ENCODE results near the gene APOA4. TPM values are rescaled to one million over a fixed set of nuclear protein-coding genes. Genes with fewer than 3 reads are reported as not detected.

The APOA4 gene
- polyA plus RNA-seq, 1 of the 3 experiments (the other 2 are of a cell fraction), result not detected

GRCh38 chr11:116825434-116825833 lies 2.3 kb upstream of the APOA4 start:
- H4K20me1 ChIP-seq (ENCODE audit: insufficient read depth), result no peaks in the 10 kb centered on the region
- no peak overlapping the region for H2AFZ ChIP-seq (ENCODE audit: low read depth)
- 78% methylated on average over 5 of the region's 5 CpGs for WGBS (ENCODE audit: low lambda C conversion rate)
- no peaks in the 10 kb centered on the region for H3K79me2 ChIP-seq (ENCODE audit: insufficient read depth)
- CTCF ChIA-PET, result no interaction called here
- H3K27me3 ChIP-seq (ENCODE audit: insufficient read depth), result no peaks in the 10 kb centered on the region
- no peaks in the 10 kb centered on the region for H3K9me3 ChIP-seq
- peaks cover 0 to 30% of the 10 kb centered on the region in 2 experiments; a peak in 1 of 4 replicates for H3K4me1 ChIP-seq (ENCODE audit: control insufficient read depth in 1 of 2, insufficient read depth in 2 of 2, low read depth in 1 of 2, low read length in 1 of 2)
- H3F3A ChIP-seq (replicated peaks; ENCODE audit: insufficient read depth), result no peaks in the 10 kb centered on the region
- H3K36me3 ChIP-seq (replicated peaks in 1 of 2; ENCODE audit: control insufficient read depth in 1 of 2, insufficient read depth in 2 of 2, low read length in 1 of 2), result no peaks in the 10 kb centered on the region
- no peaks in the 10 kb centered on the region for H3K9me2 ChIP-seq
- POLR2A ChIA-PET, result no interaction called here
- H3K27ac ChIP-seq (ENCODE audit: low read depth in 2 of 2, low read length in 1 of 2), result no peak overlapping the region
- no peak overlapping the region for H3K4me3 ChIP-seq (ENCODE audit: low read depth in 2 of 2, low read length in 1 of 2)
- TF ChIP-seq GABPA (IDR thresholded peaks at IDR 0.05; ENCODE audit: low read depth) (no peak), FOXM1 (IDR thresholded peaks at IDR 0.05; ENCODE audit: low read depth) (no peak), TEAD4 (IDR thresholded peaks at IDR 0.05; ENCODE audit: borderline replicate concordance, insufficient read depth) (no peak), CHD2 (IDR thresholded peaks at IDR 0.05; ENCODE audit: low read length, partially characterized antibody) (no peak), POLR2AphosphoS5 (IDR thresholded peaks at IDR 0.05; ENCODE audit: low read depth, low read length) (no peak), ELF1 (IDR thresholded peaks at IDR 0.05) (no peak), USF2 (IDR thresholded peaks at IDR 0.05; ENCODE audit: borderline replicate concordance, low read depth, low read length) (no peak), NFIC (IDR thresholded peaks at IDR 0.05; ENCODE audit: borderline replicate concordance) (no peak), YY1 (IDR thresholded peaks at IDR 0.05; ENCODE audit: low read depth) (no peak), GATA2 (CRISPR knock-in tag; IDR thresholded peaks at IDR 0.05) (no peak), RXRA (IDR thresholded peaks at IDR 0.05; ENCODE audit: borderline replicate concordance, low read depth) (no peak), USF1 (IDR thresholded peaks at IDR 0.05; ENCODE audit: borderline replicate concordance, low read depth) (no peak), SMC3 (IDR thresholded peaks at IDR 0.05; ENCODE audit: low read depth, low read length) (no peak), TCF12 (IDR thresholded peaks at IDR 0.05) (no peak), PBX3 (IDR thresholded peaks at IDR 0.05) (no peak), FOSL2 (IDR thresholded peaks at IDR 0.05; ENCODE audit: borderline replicate concordance, low read depth) (no peak), JUND (IDR thresholded peaks at IDR 0.05) (no peak)
- no peak for DNase-seq
- no peak overlapping the region for H3K4me2 ChIP-seq
- H3K9ac ChIP-seq, result no peak overlapping the region

- 71% methylated on average over 5 of the region's 5 CpGs for WGBS (ENCODE audit: low lambda C conversion rate)
- Histone ChIP-seq H3K27me3 (ENCODE audit: insufficient read depth) (no peaks in the 10 kb centered on the region), H3K4me1 (ENCODE audit: control insufficient read depth in 1 of 2, insufficient read depth in 2 of 2, low read depth in 1 of 2, low read length in 1 of 2) (peaks cover 0 to 8% of the 10 kb centered on the region in 2 experiments; a peak in 1 of 4 replicates), H3K36me3 (replicated peaks in 1 of 2; ENCODE audit: control insufficient read depth in 1 of 2, insufficient read depth in 2 of 2, low read length in 1 of 2) (no peaks in the 10 kb centered on the region), H3K4me3 (ENCODE audit: low read depth in 2 of 2, low read length in 1 of 2) (no peak overlapping the region), H3K27ac (ENCODE audit: low read depth in 2 of 2, low read length in 1 of 2) (no peak overlapping the region), H3K9me2 (no peaks in the 10 kb centered on the region), H3K79me2 (ENCODE audit: insufficient read depth) (no peaks in the 10 kb centered on the region), H3K9me3 (no peaks in the 10 kb centered on the region), H3F3A (replicated peaks; ENCODE audit: insufficient read depth) (no peaks in the 10 kb centered on the region), H3K9ac (no peak overlapping the region), H4K20me1 (ENCODE audit: insufficient read depth) (no peaks in the 10 kb centered on the region), H2AFZ (ENCODE audit: low read depth) (no peak overlapping the region), H3K4me2 (no peak overlapping the region)
- ChIA-PET CTCF (interaction anchor here (0.6 to 2.8 kb wide), 5 partner anchors 14 to 1492 kb away, joined by 3 to 13 read pairs (median 3); partner anchors contain the start of gene APOA5), POLR2A (no interaction called here)
- DNase-seq, result no peak
- TF ChIP-seq RXRA (IDR thresholded peaks at IDR 0.05; ENCODE audit: borderline replicate concordance, low read depth), result no peak
- TF ChIP-seq ZBTB33 (IDR thresholded peaks at IDR 0.05; ENCODE audit: borderline replicate concordance, low read depth), result no peak
- no peak for TF ChIP-seq NRF1 (IDR thresholded peaks at IDR 0.05; ENCODE audit: low read depth, low read length)
- no peak for TF ChIP-seq JUND (IDR thresholded peaks at IDR 0.05)
- TF ChIP-seq POLR2AphosphoS5 (IDR thresholded peaks at IDR 0.05; ENCODE audit: low read depth, low read length), result no peak
- TF ChIP-seq FOXJ3 (CRISPR knock-in tag; IDR thresholded peaks at IDR 0.05), result no peak
- no peak for TF ChIP-seq RAD21 (IDR thresholded peaks at IDR 0.05; ENCODE audit: low read length)
- TF ChIP-seq MXI1 (IDR thresholded peaks at IDR 0.05; ENCODE audit: low read depth, low read length), result no peak
- no peak for TF ChIP-seq TAF1 (IDR thresholded peaks at IDR 0.05; ENCODE audit: borderline replicate concordance, low read depth, low read length)
- TF ChIP-seq RCOR1 (IDR thresholded peaks at IDR 0.05; ENCODE audit: low read length), result no peak
These were observed 529 bp downstream of the APOA4 start for GRCh38 chr11:116822575-116822974.

Data from SK-N-SH (cell line).